ENCODE results near the gene FPR1. TPM values are rescaled to one million over a fixed set of nuclear protein-coding genes. Genes with fewer than 3 reads are reported as not detected.

FPR1 gene
- total RNA-seq, 3 donors from 2014 or later: 3.6 to 14.5 TPM; not detected in 1

GRCh38 chr19:51783372-51783771 is 31.7 kb upstream of the FPR1 start:
- DNase-seq (no peak), ATAC-seq (no peak)
- Histone ChIP-seq H3K9me3 (no peaks in the 10 kb centered on the region), H3K36me3 (ENCODE audit: low read depth) (no peaks in the 10 kb centered on the region), H3K4me1 (ENCODE audit: low read depth) (no peaks in the 10 kb centered on the region), H3K4me3 (no peak overlapping the region)
- intact Hi-C loops (cut with DNase I, micrococcal nuclease): no loop called here
- no peak for TF ChIP-seq CTCF (IDR thresholded peaks at IDR 0.05)

- Histone ChIP-seq H3K4me1 (ENCODE audit: low read depth) (no peaks in the 10 kb centered on the region), H3K9me3 (no peaks in the 10 kb centered on the region), H3K4me3 (no peak overlapping the region), H3K36me3 (ENCODE audit: low read depth) (no peaks in the 10 kb centered on the region)
- no peak for DNase-seq
- no peak for ATAC-seq
- no peak for TF ChIP-seq CTCF (IDR thresholded peaks at IDR 0.05)
- intact Hi-C loops (cut with DNase I, micrococcal nuclease): no loop called here
These were observed 30.3 kb upstream of the FPR1 start for GRCh38 chr19:51781999-51782398.

- Histone ChIP-seq H3K4me1 (ENCODE audit: low read depth) (no peaks in the 10 kb centered on the region), H3K36me3 (ENCODE audit: low read depth) (no peaks in the 10 kb centered on the region), H3K4me3 (no peak overlapping the region), H3K9me3 (no peaks in the 10 kb centered on the region)
- no peak for TF ChIP-seq CTCF (IDR thresholded peaks at IDR 0.05)
- DNase-seq (no peak), ATAC-seq (no peak)
- intact Hi-C loops (cut with DNase I, micrococcal nuclease): no loop called here
These were observed 28.6 kb upstream of the FPR1 start for GRCh38 chr19:51780270-51780669.

- intact Hi-C loops (cut with DNase I, micrococcal nuclease): no loop called here
- TF ChIP-seq CTCF (IDR thresholded peaks at IDR 0.05): no peak
These were observed 28.0 kb upstream of the FPR1 start for GRCh38 chr19:51779703-51780102.

GRCh38 chr19:51779181-51779580 is 27.5 kb upstream of the FPR1 start:
- ATAC-seq: no peak
- Histone ChIP-seq H3K4me3 (no peak overlapping the region), H3K4me1 (ENCODE audit: low read depth) (no peaks in the 10 kb centered on the region), H3K9me3 (no peaks in the 10 kb centered on the region), H3K36me3 (ENCODE audit: low read depth) (no peaks in the 10 kb centered on the region)
- DNase-seq: no peak
- no peak for TF ChIP-seq CTCF (IDR thresholded peaks at IDR 0.05)
- intact Hi-C loops (cut with DNase I, micrococcal nuclease): no loop called here

More at GRCh38 chr19:51779703-51780102, 28.0 kb upstream of the FPR1 start:
- no peak for DNase-seq
- H3K4me1 ChIP-seq (ENCODE audit: low read depth): no peaks in the 10 kb centered on the region
- no peaks in the 10 kb centered on the region for H3K36me3 ChIP-seq (ENCODE audit: low read depth)
- no peak for ATAC-seq
- no peaks in the 10 kb centered on the region for H3K9me3 ChIP-seq
- H3K4me3 ChIP-seq: no peak overlapping the region
